HG03460 (cell line): ENCODE data around the gene PBX3.

ENCODE experiments used
- ATAC-seq: cut with Tn5 transposase; IDR thresholded peaks from one replicate; pipeline ENCODE4 v1.9.1; 2021; ENCODE audit not compliant: unreplicated experiment

Gene PBX3

GRCh38 chr9:125820100-125820804 lies 73.1 kb downstream of the PBX3 start:
- ATAC-seq = no peak

GRCh38 chr9:125821078-125821477 lies 73.9 kb downstream of the PBX3 start:
- no peak for ATAC-seq

GRCh38 chr9:125822160-125822559 lies 75.0 kb downstream of the PBX3 start:
- no peak for ATAC-seq

GRCh38 chr9:125822902-125823301 lies 75.7 kb downstream of the PBX3 start:
- ATAC-seq = no peak

GRCh38 chr9:125823874-125824406 lies 76.8 kb downstream of the PBX3 start:
- peak; percentile 62 for ATAC-seq

GRCh38 chr9:125825762-125826161 lies 78.6 kb downstream of the PBX3 start:
- no peak for ATAC-seq

GRCh38 chr9:125826850-125827249 lies 79.7 kb downstream of the PBX3 start:
- ATAC-seq = no peak

GRCh38 chr9:125829743-125830142 lies 82.6 kb downstream of the PBX3 start:
- no peak for ATAC-seq

GRCh38 chr9:125831054-125831453 lies 83.9 kb downstream of the PBX3 start:
- ATAC-seq = no peak

- ATAC-seq = no peak
Observed at GRCh38 chr9:125831616-125832015, 84.4 kb downstream of the PBX3 start.

- no peak for ATAC-seq
Observed at GRCh38 chr9:125835655-125836054, 88.5 kb downstream of the PBX3 start.

GRCh38 chr9:125839317-125839716 lies 92.1 kb downstream of the PBX3 start:
- ATAC-seq = no peak

- no peak for ATAC-seq
Observed at GRCh38 chr9:125841444-125841843, 94.3 kb downstream of the PBX3 start.

GRCh38 chr9:125842242-125842641 lies 95.1 kb downstream of the PBX3 start:
- no peak for ATAC-seq

- no peak for ATAC-seq
Observed at GRCh38 chr9:125843646-125844045, 96.5 kb downstream of the PBX3 start.

- no peak for ATAC-seq
Observed at GRCh38 chr9:125844611-125845010, 97.4 kb downstream of the PBX3 start.

GRCh38 chr9:125845271-125845808 lies 98.2 kb downstream of the PBX3 start:
- ATAC-seq = no peak

GRCh38 chr9:125847735-125848134 lies 100.6 kb downstream of the PBX3 start:
- no peak for ATAC-seq

GRCh38 chr9:125850106-125850632 lies 103.0 kb downstream of the PBX3 start:
- ATAC-seq = no peak

GRCh38 chr9:125850763-125851162 lies 103.6 kb downstream of the PBX3 start:
- ATAC-seq = no peak

- ATAC-seq = no peak
Observed at GRCh38 chr9:125851979-125852378, 104.8 kb downstream of the PBX3 start.

GRCh38 chr9:125852386-125852785 lies 105.2 kb downstream of the PBX3 start:
- no peak for ATAC-seq
